ENCODE results near the gene PLXNC1. TPM values are rescaled to one million over a fixed set of nuclear protein-coding genes. Genes with fewer than 3 reads are reported as not detected.

Gene PLXNC1
- polyA plus RNA-seq, 1 experiment: 4.8 TPM

DNA sequence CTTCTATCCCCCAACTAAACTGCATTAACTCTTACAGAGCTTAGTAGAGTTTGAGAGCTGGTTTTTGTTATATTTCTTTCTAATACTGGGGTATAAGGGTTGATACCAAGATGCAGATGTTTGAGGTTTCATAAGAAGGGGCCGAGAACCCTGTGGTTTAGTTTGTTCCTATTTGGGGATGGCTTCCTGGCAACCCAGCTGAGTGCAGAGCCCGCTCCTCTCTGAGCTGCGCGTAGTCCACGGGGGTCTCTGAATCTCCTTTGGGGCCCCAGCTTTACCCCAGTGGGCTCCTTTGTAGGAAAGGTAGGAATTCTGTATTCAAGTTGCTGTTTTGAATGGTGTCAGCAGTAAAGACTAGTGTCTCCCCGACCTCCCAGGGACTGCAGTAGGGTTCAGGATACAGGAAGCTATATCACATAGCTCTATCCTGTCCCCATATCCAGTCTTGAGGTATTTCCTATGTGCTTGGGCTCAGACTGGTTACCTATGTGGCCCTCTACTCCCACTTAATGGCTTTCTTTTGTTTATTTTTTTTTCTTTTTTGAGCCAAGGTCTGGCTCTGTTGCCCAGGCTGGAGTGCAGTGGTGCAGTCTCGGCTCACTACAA lies 25.4 kb downstream of the PLXNC1 start:
- peaks cover 9% of the 10 kb centered on the region for H3K9me3 ChIP-seq (ENCODE audit: control insufficient read depth, insufficient read depth, low read length)
- no peak for TF ChIP-seq CTCF (IDR thresholded peaks at IDR 0.05; ENCODE audit: low read depth, low read length)
- peaks cover 3% of the 10 kb centered on the region for H3K27me3 ChIP-seq (ENCODE audit: control insufficient read depth, insufficient read depth, low read length)
- CTCF ChIA-PET: interaction anchor here (0.6 to 1.2 kb wide), 4 partner anchors 29 to 285 kb away, joined by 3 to 4 read pairs (median 3); partner anchors contain the start of gene CEP83
- no peak for DNase-seq (ENCODE audit: low read depth, low spot score)
- H3K4me3 ChIP-seq (ENCODE audit: low read depth, low read length): no peak overlapping the region
- POLR2A ChIA-PET: interaction anchor here (0.8 to 1.2 kb wide), 3 partner anchors 88 to 253 kb away, joined by 5 to 7 read pairs (median 6); no protein-coding TSS in a partner anchor
- H3K27ac ChIP-seq (ENCODE audit: low read depth, low read length): peak overlapping the region; percentile 77

- no peak for TF ChIP-seq CTCF (IDR thresholded peaks at IDR 0.05; ENCODE audit: low read depth, low read length)
- no peak for DNase-seq (ENCODE audit: low read depth, low spot score)
- H3K27me3 ChIP-seq (ENCODE audit: control insufficient read depth, insufficient read depth, low read length): no peaks in the 10 kb centered on the region
- H3K4me3 ChIP-seq (ENCODE audit: low read depth, low read length): no peak overlapping the region
- H3K27ac ChIP-seq (ENCODE audit: low read depth, low read length): no peak overlapping the region
- peaks cover 9% of the 10 kb centered on the region for H3K9me3 ChIP-seq (ENCODE audit: control insufficient read depth, insufficient read depth, low read length)
- POLR2A ChIA-PET: no interaction called here
- CTCF ChIA-PET: no interaction called here
Observed at GRCh38 chr12:94174576-94174975, 26.2 kb downstream of the PLXNC1 start.

DNA sequence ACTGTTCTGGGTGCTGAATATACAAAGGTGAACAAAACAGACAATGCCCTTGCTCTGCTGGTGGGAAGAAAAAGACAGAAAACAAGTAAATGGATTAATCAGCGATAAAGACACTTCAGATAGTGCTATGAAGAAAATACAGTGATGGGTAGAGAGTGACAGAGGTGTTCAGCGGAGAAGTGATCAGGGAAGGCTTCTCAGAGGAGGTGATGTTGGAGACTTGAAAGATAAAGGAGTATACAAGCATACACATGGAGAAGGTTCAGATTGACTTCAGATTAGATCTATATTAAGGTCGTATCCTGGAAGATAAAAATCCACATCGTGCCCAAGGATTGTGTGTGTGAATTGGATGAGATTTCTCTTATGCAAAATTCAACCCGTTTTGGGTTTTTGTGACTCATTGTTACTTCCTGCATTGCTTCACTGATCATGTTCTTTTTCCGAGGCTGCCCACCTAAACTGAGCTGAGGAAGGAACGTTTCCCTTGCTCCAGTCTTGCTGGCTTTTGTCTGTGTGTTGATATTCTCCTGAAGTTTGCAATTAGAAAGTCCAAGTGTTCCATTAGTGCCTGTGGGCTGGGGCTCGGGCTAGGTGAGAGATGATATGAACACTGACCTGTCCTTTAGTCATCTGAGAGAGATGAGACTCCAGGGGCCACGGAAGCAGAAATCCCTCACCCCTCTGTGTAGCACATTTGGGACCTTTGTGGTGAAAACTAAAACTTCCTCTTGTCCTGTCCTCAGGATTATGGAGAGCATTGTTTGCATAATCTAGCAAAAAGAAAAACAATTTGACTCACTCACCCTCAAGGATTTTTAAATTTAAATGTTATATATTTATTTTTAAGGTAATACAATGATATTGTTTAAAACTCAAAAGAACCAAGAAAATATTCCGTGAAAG lies 27.6 kb downstream of the PLXNC1 start:
- Histone ChIP-seq H3K27me3 (ENCODE audit: control insufficient read depth, insufficient read depth, low read length) (no peaks in the 10 kb centered on the region), H3K9me3 (ENCODE audit: control insufficient read depth, insufficient read depth, low read length) (peaks cover 8% of the 10 kb centered on the region), H3K27ac (ENCODE audit: low read depth, low read length) (no peak overlapping the region), H3K4me3 (ENCODE audit: low read depth, low read length) (no peak overlapping the region)
- DNase-seq (ENCODE audit: low read depth, low spot score): no peak
- ChIA-PET POLR2A (no interaction called here), CTCF (no interaction called here)
- no peak for TF ChIP-seq CTCF (IDR thresholded peaks at IDR 0.05; ENCODE audit: low read depth, low read length)

DNA sequence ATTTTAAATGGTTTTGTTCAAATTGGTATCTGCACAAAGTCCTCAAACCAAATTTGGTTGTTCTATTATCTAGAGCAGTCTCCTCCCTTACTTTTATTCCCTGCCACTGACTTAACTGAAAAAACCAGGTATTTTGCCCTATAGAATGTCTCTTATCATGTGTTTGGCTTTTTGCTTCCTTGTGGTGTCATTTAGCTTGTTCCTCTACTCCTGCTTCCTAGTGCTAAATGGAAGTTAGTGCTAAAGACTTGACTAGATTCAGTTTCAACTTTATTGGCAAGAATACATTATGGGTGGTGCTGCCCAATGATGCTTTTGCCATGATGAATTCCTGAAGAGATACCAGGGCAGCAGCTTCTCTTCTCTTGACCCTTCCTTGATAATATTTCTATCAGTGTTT lies 29.7 kb downstream of the PLXNC1 start:
- H3K9me3 ChIP-seq (ENCODE audit: control insufficient read depth, insufficient read depth, low read length): peaks cover 6% of the 10 kb centered on the region
- CTCF ChIA-PET: no interaction called here
- TF ChIP-seq CTCF (IDR thresholded peaks at IDR 0.05; ENCODE audit: low read depth, low read length): no peak
- POLR2A ChIA-PET: no interaction called here
- no peaks in the 10 kb centered on the region for H3K27me3 ChIP-seq (ENCODE audit: control insufficient read depth, insufficient read depth, low read length)
- no peak overlapping the region for H3K4me3 ChIP-seq (ENCODE audit: low read depth, low read length)
- no peak overlapping the region for H3K27ac ChIP-seq (ENCODE audit: low read depth, low read length)
- DNase-seq (ENCODE audit: low read depth, low spot score): no peak

- H3K27ac ChIP-seq (ENCODE audit: low read depth, low read length): no peak overlapping the region
- DNase-seq (ENCODE audit: low read depth, low spot score): no peak
- H3K9me3 ChIP-seq (ENCODE audit: control insufficient read depth, insufficient read depth, low read length): peaks cover 4% of the 10 kb centered on the region; the same call in 1 of the 2 replicates
- POLR2A ChIA-PET: no interaction called here
- H3K4me3 ChIP-seq (ENCODE audit: low read depth, low read length): no peak overlapping the region
- peaks cover 7% of the 10 kb centered on the region for H3K27me3 ChIP-seq (ENCODE audit: control insufficient read depth, insufficient read depth, low read length)
- CTCF ChIA-PET: no interaction called here
- no peak for TF ChIP-seq CTCF (IDR thresholded peaks at IDR 0.05; ENCODE audit: low read depth, low read length)
Observed at GRCh38 chr12:94178882-94179281, 30.5 kb downstream of the PLXNC1 start.
